Right atrium auricular region (tissue), 2 donors: ENCODE results near the gene ARRDC5. TPM values are rescaled to one million over a fixed set of nuclear protein-coding genes. Genes with fewer than 3 reads are reported as not detected.
A peak's percentile ranks its signal among the peaks of the same experiment; 100 is the strongest.
"Not testable (repeated sequence)": the region's sequence is repeated elsewhere in the genome, so short reads cannot be mapped to it uniquely, and the experiment has no call there.

ENCODE experiments used
- DNase-seq: peaks from one replicate; pipeline ENCODE4 v3.0.0-alpha.2; 2019; ENCODE audit warnings: low spot score
- H3K27ac ChIP-seq, 2 donors: fragments of 200-600 bp; sonication (generic); 1 replicate in 1 of 2; 2 replicates in 1 of 2; pipeline ENCODE4 v1.5.1; 2016 to 2019
- H3K27me3 ChIP-seq, 2 donors: fragments of 200-600 bp; sonication (generic); one replicate each; pipeline versions ENCODE4 v1.5.1 to v1.6.0; 2017 to 2019
- H3K36me3 ChIP-seq: fragments of 200-600 bp; sonication (generic); one replicate; pipeline ENCODE4 v1.5.1; 2016
- H3K4me1 ChIP-seq, 2 donors: fragments of 200-600 bp; sonication (generic); one replicate each; pipeline versions ENCODE4 v1.5.1 to v1.6.0; 2017 to 2019
- H3K4me3 ChIP-seq, 2 donors: fragments of 200-600 bp; sonication (generic); 1 replicate in 1 of 2; 2 replicates in 1 of 2; pipeline ENCODE4 v1.5.1; 2017 to 2019; ENCODE audit warnings: mild to moderate bottlenecking in 1 of 2, moderate library complexity in 1 of 2
- H3K9me3 ChIP-seq, 2 donors: fragments of 200-600 bp; sonication (generic); one replicate each; pipeline ENCODE4 v1.5.1; 2019
- total RNA-seq, 2 donors: library from RNA; depleted of rRNA; stranded (reverse); fragments of >200 nt; gene quantifications; one replicate each; pipeline ENCODE4 v1.1.0, GENCODE V29; 2016
- TF ChIP-seq, protein P1 (sequence below), 2 donors: fragments of 200-600 bp; sonication (generic); IDR thresholded peaks; one replicate each; pipeline ENCODE4 v1.5.1; 2019; ENCODE audit warnings: antibody characterized with exemption in 2 of 2

The ARRDC5 gene
- total RNA-seq, 2 donors from 2014 or later = not detected

DNA sequence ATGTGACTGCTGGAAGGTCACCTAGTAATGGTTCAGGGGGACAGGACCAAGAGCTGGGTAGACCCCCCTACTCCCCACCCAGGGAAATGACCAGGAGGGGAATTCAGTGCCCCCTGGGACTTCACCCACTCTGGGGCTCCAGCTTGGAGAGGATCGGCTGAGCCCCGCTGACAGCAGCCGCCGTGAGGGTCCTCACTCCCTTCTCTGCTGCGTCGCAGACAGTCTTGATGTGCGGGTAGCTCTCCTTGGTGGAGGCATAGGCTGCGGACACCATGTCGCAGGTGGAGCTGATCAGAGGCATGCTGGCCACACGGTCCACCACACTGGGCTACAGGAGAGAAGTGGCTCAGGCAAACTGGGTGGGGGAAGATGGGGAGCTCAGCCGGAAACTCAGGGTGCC, 43.0 kb downstream of the ARRDC5 start:
- H3K4me3 ChIP-seq = no peak overlapping the region
- no peak for DNase-seq
- no peak overlapping the region for H3K27ac ChIP-seq
- H3K9me3 ChIP-seq = no peaks in the 10 kb centered on the region
- H3K27me3 ChIP-seq = no peaks in the 10 kb centered on the region
- no peaks in the 10 kb centered on the region for H3K4me1 ChIP-seq
- TF ChIP-seq, protein P1, sequence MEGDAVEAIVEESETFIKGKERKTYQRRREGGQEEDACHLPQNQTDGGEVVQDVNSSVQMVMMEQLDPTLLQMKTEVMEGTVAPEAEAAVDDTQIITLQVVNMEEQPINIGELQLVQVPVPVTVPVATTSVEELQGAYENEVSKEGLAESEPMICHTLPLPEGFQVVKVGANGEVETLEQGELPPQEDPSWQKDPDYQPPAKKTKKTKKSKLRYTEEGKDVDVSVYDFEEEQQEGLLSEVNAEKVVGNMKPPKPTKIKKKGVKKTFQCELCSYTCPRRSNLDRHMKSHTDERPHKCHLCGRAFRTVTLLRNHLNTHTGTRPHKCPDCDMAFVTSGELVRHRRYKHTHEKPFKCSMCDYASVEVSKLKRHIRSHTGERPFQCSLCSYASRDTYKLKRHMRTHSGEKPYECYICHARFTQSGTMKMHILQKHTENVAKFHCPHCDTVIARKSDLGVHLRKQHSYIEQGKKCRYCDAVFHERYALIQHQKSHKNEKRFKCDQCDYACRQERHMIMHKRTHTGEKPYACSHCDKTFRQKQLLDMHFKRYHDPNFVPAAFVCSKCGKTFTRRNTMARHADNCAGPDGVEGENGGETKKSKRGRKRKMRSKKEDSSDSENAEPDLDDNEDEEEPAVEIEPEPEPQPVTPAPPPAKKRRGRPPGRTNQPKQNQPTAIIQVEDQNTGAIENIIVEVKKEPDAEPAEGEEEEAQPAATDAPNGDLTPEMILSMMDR (IDR thresholded peaks at IDR 0.05) = no peak
- peaks cover 49% of the 10 kb centered on the region for H3K36me3 ChIP-seq

DNA sequence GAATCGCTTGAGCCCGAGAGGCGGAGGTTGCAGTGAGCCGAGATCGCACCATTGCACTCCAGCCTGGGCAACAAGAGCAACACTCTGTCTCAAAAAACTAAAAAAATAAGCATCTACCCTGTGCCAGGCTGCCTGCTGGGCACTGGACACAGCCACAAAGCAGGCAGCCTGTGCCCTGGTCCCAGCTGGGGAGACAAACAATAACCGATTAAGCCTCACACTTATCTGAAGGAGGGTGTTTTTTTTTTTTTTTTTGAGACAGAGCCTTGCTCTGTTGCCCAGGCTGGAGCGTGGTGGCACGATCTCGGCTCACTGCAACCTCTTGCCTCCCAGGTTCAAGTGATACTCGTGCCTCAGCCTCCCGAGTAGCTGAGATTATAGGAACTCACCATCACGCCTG, 46.2 kb downstream of the ARRDC5 start:
- not testable (repeated sequence) for H3K27ac ChIP-seq, H3K27me3 ChIP-seq, H3K4me1 ChIP-seq, H3K9me3 ChIP-seq, H3K4me3 ChIP-seq, DNase-seq
- peaks cover 54% of the 10 kb centered on the region for H3K36me3 ChIP-seq

DNA sequence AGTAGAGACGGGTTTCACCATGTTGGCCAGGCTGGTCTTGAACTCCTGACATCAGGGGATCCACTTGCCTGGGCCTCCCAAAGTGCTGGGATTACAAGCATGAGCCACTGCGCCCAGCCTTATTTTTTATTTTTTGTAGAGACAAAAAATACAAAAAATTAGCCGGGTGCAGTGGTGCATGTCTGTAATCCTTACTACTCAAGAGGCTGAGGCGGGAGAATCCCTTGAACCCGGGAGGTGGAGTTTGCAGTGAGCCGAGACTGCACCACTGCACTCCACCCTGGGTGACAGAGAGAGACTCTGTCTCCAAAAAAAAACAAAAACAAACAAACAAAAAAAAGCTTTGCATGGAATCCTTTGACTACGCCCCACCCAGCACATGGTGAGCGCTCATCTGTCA, 49.2 kb downstream of the ARRDC5 start:
- H3K9me3 ChIP-seq, H3K4me3 ChIP-seq, H3K27me3 ChIP-seq, H3K4me1 ChIP-seq, H3K27ac ChIP-seq, DNase-seq: not testable (repeated sequence)
- peaks cover 36% of the 10 kb centered on the region for H3K36me3 ChIP-seq

DNA sequence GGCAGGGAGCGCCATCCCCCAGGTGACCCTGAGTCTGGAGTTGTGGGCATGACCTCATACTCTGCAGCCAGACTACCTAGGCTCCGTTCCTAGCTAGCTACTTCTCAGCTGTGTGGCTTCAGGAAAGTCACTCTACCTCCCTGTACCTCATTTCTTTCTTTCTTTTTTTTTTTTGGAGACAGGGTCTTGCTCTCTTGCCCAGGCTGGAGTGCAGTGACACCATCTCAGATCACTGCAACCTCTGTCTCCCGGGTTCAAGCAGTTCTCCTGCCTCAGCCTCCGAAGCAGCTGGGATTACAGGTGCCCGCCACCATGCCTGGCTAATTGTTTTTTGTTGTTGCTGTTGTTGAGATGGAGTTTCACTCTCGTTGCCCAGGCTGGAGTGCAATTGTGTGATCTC, 50.2 kb downstream of the ARRDC5 start:
- Histone ChIP-seq H3K4me1 (no peaks in the 10 kb centered on the region), H3K27me3 (no peaks in the 10 kb centered on the region), H3K4me3 (no peak overlapping the region), H3K36me3 (peaks cover 41% of the 10 kb centered on the region), H3K9me3 (no peaks in the 10 kb centered on the region), H3K27ac (no peak overlapping the region)
- DNase-seq = no peak
- TF ChIP-seq, protein P1 (IDR thresholded peaks at IDR 0.05) = no peak

DNA sequence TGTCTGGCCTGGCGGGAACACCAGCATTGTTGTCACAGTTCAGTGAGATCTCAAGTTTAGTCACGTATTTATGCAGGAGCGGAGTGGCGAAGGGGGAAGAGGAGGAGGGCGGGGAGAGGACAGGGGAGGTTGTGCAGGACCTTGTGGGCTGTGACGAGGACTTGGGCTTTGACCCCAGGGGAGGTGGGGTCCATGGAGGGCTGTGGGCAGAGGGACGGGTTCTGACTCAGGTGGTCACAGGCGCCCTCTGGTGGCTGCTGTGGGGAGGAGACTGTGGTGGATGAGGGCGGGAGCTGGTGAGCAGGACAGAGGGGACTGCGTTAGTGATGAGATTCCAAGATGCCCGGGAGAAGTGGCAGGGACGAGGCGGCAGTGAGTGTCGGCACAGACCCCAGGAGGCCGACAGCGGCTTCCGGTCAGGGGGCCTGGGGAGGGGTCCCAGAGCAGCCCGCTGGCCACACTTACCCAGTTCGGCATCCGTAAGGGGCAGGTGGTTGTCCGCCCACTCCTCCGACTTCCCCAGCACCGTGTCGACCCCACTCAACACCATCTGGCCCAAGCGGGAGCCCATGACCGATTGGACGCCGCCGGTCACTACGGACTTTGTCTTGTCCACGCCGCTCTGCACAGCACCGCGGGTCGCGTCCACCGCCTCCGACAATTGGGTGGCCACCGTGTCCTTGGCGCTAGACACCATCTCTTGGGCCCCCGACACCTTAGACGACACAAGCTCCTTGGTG, 51.0 kb downstream of the ARRDC5 start:
- no peaks in the 10 kb centered on the region for H3K4me1 ChIP-seq
- no peak overlapping the region for H3K4me3 ChIP-seq
- no peaks in the 10 kb centered on the region for H3K9me3 ChIP-seq
- no peaks in the 10 kb centered on the region for H3K27me3 ChIP-seq
- no peak overlapping the region for H3K27ac ChIP-seq
- TF ChIP-seq, protein P1 (IDR thresholded peaks at IDR 0.05) = peak; percentile 79 to 85
- peak; percentile 66 for DNase-seq
- H3K36me3 ChIP-seq = peaks cover 37% of the 10 kb centered on the region

DNA sequence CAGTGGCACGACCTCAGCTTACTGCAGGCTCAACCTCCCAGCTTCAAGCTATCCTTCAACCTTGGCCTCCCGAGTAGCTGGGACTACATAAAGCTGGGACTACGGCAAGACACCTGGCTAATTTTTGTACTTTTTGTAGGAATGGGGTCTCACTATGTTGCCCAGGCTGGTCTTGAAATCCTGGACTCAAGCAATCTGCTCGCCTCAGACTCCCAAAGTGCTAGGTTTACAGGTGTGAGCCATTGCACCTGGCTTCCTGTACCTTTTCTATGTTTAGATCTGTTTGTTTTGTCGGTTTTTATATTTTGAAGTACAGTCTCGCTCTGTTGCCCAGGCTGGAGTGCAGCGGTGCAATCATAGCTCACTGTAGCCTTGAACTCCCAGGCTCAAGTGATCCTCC, 53.7 kb downstream of the ARRDC5 start:
- TF ChIP-seq, protein P1 (IDR thresholded peaks at IDR 0.05) = no peak
- no peak for DNase-seq
- H3K27me3 ChIP-seq = no peaks in the 10 kb centered on the region

More for the DNA sequence above, 53.7 kb downstream of the ARRDC5 start:
- H3K9me3 ChIP-seq = no peaks in the 10 kb centered on the region
- H3K36me3 ChIP-seq = peaks cover 23% of the 10 kb centered on the region
- no peak overlapping the region for H3K4me3 ChIP-seq
- no peaks in the 10 kb centered on the region for H3K4me1 ChIP-seq
- H3K27ac ChIP-seq = no peak overlapping the region
